HG03521 (cell line): ENCODE data around the gene FAM3C.
"Not testable (repeated sequence)": the region's sequence is repeated elsewhere in the genome, so short reads cannot be mapped to it uniquely, and the experiment has no call there.

Source experiments
- ATAC-seq: cut with Tn5 transposase; IDR thresholded peaks from one replicate; pipeline ENCODE4 v1.9.1; 2021; ENCODE audit warnings: mild to moderate bottlenecking, moderate library complexity; ENCODE audit not compliant: unreplicated experiment

Gene FAM3C, protein sequence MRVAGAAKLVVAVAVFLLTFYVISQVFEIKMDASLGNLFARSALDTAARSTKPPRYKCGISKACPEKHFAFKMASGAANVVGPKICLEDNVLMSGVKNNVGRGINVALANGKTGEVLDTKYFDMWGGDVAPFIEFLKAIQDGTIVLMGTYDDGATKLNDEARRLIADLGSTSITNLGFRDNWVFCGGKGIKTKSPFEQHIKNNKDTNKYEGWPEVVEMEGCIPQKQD

DNA sequence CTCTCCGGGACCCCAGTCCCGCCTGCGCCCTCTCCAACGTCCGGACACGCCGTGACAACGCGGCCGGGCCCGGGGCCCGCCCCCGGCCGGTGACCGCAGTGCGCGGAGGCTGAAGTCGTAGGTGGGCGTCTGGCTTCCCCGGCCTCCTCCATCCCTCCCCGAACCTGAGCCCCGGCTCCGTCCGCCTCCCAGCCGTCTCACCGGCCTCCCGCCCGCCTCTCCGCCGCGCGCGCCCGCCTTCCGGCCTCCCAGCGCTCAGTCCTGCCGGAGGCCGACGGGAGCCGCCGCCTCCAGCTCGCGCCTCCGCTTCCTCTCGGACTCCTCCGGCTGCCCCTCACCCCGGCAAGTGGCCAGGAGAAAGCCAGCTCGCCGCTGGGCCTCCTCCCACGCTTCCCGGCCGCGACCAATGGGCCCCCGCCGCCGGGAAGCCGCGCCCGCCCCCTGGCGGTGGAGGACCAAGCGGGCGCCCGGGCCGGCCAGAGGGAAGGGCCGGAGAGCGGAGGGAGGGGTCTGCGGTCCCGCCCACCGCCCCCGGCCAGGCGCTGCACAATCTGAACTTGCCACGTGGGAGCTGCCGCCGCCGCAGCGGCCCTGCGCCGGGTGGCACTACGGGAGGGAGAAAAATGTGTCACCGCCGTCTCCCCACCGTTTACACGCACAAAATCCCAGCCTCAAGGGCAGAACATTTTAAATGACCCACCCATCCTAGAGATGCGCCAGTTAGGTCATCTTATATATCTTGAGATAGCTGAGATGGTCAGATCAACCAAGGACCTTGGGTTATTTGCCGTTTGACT lies at the start of gene FAM3C:
Gene FAM3C, minus strand, starts transcription at position 348 of the 797 bp plus-strand sequence. CDS start 13,339 bp downstream, outside the sequence.
- peak; percentile 78 for ATAC-seq

DNA sequence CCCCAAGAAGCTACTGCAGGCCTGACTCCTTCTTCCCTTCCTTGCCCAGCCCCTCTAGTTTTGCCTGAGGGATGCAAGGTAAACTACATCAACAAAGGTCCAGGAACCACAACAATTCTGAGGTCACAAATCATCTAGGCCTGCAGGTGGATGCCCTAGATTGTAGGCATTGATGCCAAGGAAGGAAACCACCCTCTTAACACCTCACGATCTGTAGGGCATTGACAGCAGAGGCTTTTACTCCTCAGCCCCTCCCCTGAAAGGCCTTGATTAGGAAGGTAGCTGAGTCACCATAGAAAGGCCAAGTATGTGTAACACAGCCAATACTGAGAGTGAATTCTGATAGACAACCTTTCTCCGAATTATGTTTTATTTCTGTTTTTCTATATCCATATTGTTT lies 46.7 kb upstream of the FAM3C start:
- ATAC-seq: peak; percentile 39

DNA sequence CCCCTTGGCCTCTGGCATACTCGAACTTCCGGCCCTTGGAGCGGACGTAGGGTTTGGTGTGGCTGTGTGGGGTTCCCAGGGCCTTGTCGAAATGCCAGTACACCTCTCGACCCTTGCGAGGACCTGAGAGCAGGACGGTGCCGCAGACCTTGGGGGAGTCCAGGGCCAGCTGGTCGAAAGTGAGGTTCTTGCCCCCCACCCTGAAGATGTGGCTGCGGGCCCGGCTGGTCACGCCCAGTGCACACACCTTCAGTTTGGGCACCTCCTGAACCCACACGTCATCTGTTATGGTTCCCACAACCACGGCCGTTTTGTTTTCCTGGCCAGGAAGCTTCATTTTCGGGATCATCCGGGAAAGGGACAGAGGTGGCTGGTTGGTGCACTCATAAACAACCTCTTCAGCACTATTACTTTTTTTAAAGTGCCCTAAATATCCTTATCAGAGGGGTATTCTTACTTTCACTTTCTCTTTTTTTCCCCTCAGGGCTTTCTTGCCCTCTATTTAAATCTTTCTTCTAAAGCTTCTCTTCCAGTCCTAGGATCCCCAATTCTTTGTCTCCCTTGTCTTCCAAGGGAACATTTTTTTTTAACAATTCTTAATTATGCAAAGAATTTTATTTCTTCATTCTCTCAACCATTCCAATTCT lies 44.9 kb upstream of the FAM3C start:
- no peak for ATAC-seq

DNA sequence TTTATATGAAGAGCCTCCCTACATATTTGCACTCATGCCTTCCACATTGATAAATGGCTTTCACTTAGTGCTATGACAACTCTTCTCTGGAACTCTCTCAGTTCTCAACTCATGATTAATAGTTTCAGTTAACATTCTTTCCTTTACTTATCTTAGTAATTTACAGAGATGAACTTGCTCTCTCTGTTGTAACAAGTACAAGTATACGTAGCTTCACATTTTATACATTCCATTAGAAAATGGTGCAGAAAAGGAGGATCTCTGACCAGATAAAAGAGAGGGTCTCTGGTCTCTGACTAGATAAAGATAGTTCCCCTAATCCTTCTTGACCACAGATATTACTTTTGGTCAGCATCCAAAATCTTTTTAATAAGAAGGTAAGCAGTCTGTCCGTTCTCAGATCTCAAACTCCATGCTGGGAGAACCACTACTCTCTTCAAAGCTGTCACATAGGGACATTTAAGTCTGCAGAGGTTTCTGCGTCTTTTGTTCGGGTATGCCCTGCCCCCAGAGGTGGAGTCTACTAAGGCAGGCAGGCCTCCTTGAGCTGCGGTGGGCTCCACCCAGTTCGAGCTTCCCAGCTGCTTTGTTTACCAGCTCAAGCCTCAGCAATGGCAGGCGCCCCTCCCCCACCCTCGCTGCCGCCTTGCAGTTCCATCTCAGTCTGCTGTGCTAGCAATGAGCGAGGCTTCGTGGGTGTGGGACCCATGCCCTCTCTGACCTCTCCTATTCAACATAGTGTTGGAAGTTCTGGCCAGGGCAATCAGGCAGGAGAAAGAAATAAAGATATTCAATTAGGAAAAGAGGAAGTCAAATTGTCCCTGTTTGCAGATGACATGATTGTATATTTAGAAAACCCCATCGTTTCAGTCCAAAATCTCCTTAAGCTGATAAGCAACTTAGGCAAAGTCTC lies 42.2 kb upstream of the FAM3C start:
- not testable (repeated sequence) for ATAC-seq

DNA sequence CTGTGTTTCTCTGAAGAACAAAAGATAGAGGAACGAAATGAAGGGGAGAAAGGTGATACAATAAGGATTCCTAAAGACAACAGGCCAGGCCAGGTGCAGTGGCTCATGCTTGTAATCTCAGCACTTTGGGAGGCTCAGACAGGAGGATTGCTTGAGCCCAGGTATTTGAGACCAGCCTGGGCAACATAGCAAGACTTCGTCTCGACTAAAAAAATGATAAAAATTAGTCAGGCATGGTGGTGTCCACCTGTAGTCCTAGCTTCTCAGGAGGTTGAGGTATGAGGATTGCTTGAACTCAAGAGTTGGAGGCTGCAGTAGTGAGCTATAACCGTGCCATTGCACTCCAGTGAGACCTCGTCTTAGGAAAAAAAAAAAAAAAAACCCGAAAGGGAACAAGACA lies 41.4 kb upstream of the FAM3C start:
- ATAC-seq: no peak

DNA sequence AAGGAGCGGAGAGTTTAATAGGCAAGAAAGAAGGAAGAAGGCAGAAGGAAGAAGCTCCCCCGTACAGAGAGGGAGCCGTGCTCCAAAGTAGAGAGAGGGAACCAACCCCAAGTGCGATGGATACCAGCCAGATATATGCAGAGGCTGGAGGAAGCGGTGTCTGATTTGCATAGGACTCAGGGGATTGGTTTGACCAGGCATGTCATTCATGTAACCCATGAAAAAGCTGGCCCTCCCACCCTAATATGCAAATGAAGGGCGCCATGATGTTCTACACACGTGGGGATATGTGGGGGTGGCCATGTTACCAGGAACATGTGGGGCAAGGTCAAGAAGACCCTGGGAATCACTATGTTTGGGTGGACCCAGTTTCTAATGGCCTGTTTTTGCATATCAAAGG lies 40.6 kb upstream of the FAM3C start:
- ATAC-seq: no peak

DNA sequence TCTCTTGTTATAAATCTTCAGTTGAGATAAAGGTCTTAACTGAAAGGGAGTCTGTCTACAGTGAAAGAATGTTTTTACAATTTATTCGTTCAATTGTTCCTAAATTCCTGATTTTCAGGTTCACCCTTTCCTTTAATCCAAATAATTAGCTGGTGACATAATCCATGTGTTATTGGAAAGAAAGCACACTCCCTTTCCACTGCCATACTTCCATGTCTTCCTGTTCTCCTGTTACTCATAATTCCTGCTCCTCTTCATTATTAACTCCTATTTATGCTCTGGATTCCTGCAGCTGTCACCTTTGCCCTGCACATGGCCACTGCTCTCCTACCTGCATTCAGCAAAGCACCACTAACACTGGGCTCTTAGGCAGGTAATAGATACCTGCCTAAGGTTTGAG lies 40.0 kb upstream of the FAM3C start:
- ATAC-seq: no peak

DNA sequence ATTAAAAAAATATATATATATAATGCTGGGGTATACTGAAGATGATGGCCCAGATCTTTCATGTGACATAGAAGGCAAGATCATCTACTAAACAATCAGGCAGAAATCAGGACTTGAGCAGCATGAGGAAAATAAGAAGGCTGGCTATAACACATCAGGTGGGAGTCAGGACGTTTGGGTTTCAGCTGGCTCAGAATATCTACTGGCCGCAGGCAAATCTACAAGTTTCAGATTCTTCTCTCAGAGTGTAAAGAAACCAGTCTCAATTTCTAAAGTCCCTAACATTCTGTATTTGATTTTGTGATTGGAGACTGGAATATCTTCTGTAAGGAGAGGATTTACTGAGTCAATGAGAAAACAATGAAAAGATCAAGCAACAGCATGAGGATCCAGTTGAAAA lies 37.7 kb upstream of the FAM3C start:
- peak; percentile 72 for ATAC-seq

DNA sequence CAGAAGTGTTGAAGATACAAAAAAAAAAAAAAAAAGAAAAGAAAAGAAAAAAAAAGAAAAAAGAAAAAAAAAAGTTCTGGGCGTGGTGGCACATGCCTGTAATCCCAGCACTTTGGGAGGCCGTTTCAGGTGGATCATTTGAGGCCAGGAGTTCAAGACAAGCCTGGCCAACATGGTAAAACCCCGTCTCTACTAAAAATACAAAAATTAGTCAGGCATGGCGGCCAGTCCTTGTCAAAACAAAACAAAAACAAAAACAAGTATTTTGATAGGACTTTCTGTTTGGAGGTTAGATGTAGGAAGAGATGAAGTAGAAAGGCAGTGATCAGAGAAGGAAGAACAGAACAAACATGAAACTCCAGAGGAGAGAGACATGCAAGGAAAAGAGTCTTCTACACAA lies 36.4 kb upstream of the FAM3C start:
- ATAC-seq: peak; percentile 43

DNA sequence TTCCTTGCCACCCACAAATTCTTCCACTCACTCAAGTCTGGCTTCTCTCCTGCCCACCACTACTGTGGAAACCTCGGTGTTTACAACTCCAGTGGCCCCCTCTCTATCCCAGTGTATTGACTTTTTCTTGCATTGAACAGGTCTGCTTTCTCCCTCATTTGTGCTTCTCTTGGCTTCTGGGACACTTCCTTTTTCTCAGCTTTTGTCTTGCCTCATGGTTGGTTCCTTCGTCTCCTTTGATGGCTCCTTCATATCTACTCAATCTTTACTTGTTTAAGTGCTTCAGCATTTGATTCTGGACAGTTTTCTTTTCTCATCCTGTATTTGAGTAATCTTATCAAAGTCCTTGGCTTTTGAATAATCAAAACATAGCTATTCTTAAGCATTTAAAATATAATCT lies 35.9 kb upstream of the FAM3C start:
- ATAC-seq: no peak

DNA sequence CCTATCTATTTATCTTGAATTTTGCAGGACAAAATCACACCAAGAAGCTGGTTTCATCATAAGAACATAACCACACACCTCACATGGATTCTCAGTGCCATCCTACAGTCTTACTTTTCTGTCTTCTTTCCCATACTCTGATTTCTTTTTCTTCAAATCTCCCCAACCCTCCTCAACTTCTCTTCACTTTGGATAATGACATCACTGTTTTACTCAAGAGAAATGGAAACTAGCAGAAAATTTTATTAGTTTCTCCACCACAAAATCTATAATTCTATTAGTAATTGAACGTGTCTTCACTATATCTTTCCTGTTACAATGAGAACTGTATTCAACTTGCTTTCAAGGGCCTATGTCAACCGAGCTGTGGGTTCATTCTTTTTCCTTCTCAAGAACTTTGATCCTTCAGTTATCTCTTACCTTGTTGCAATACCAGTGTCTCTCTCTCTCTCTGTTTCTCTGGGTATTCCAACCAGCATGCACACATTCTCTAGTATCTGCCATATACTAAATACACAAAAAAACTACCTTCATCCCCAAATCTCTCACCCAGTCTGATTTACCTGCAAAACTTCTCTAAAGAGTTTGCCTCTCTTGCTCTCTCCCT lies 35.4 kb upstream of the FAM3C start:
- ATAC-seq: no peak

DNA sequence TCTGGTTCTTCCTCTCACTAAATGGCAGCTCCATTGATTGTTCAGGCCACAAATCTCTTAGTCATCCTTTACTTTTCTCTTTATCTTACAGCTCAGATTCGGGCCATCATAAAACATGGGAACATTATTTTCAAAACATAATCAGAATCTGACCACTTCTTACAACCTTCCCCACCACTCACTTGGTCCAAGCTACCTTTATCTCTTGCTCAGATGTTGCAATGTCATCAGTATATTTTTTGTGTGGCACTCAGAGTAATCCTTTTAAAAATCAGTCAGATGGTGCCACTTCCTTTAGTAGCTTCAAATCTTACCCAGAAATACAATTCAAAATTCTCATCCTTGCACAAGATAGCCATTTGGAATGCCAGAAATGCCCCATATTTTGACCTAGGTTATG lies 34.5 kb upstream of the FAM3C start:
- no peak for ATAC-seq

DNA sequence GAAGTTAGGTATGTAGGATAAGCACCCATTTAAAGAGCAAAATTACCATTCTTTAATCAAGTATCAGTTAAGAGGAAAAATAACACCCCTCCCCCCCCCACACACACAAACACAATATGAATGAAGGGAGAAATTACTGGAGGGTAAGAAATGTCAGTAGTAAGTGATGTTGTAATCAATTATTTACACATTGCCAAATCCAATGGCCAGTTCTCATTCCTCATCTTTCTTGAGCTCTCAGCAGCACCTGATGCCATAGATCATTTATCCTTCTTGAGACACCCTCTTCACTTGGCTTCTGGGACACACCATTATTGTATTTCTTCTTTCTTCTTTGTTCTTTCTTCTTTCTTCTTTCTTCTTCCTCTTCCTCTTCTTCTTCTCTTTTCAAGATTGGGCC lies 33.7 kb upstream of the FAM3C start:
- ATAC-seq: no peak

DNA sequence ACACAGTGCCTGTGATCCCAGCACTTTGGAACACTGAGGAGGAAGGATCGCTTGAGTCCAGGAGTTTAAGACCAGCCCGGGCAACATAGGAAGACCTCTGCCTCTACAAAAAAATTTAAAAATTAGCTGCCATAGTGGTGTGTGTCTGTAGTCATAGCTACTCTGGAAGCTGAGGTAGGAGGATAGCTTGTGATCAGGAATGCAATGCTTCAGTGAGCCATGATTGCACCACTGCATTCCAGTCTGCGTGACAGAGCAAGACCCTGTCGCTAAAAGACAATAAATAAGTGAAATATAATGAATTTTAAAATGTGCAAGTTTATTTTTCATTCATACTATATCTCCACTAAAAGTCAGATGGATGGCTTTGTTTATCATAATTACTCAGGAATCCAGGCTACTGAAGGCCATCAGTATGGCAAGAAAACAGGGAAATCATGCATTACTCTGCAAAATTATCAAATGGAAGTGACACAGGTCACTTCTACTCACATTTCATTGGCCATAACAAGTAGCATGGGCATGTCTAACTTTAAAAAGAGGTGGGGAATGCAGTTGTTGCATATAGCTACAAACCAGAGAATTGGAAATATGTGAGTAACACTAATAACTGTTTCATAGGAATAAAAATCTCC lies 32.9 kb upstream of the FAM3C start:
- ATAC-seq: no peak

DNA sequence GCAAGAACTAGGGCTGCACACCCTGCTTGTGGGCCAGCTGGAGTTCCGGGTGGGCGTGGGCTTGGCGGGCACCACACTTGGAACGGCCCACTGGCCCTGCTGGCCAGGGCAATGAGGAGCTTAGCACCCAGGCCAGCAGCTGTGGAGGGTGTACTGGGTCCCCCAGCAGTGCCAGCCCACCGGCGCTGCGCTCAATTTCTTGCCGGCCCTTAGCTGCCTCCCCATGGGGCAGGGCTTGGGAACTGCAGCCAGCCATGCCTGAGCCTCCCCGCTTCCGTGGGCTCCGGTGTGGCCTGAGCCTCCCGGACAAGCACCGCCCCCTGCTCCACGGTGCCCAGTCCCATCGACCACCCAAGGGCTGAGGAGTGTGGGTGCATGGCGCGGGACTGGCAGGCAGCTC lies 25.6 kb upstream of the FAM3C start:
- ATAC-seq: not testable (repeated sequence)

DNA sequence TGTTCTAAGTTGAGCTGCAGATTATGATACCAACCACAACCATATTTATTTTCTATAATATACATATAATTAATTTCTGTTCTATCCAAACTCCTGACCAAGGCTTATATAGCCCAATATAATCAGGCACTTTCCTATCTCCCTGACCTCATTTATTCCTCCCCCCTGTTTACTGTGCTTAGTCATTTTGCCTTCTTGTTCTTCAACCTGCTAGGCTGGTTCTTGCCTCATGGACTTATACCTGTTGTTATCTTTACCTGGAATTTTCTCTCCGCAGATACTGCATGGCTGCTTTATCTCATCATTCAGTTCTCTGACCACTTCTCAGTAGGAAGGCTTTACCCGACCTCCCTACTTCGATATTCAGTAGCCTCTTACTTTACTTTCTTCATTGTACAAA lies 24.9 kb upstream of the FAM3C start:
- ATAC-seq: no peak

DNA sequence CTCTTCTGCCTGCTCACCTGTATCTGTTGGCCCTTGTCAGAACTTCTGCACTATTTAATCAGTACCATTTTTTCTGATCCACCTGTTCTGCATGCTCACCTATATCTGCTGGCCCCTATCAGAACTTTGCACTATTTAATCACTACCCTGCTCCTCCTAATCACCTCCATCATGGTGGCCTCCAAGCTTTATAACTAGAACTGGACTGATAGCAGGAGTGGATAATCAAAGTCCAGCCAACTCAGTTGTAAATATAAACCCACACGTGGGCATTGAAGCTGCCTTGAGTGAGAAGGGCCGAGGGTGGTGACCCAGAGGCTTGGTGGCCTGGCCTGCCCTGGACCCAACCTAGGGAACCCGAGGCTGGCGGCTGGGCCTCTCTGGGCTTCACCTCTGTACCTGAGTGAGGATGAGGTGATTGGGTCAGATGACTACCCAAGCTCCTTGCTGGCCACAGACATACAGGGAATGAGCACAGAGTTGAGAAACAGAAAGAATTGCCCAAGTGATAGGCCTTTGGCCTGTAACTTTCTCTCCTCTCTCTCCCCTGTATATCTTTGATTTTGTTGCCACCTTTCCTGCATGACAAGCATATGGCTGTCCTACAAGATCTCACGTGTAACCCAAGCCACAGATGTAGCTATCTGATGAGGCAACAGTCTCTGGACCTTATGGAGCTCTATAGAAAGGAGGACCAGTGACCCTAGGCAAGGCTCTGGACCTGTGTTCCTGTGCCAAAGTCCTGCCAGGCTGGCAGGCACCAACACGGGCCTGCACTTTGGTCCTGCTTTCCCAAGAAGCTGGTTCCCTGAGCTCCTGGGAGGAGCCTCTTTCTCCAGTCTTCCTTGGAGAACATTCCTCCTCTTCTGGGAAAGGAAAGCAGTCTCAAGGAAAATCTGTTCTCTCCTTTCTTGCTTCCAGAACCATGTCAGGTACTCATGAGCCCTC lies 23.4 kb upstream of the FAM3C start:
- no peak for ATAC-seq

DNA sequence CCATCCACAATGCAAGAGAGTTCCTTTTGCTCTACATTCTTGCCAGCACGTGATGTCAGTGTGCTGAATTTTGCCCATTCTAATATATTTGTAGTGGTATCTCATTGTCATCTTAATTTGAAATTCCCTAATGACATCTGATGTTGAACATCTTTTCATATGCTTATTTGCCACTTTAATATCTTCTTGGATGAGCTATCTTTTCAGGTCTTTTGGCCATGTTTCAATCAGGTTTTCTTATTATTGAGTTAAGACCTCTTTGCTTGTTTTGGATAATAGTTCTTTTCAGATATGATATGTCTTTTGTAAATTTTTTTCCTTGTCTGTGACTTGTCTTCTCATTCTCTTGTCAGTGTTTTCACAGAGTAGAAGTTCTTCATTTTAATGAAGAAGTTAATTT lies 20.4 kb upstream of the FAM3C start:
- ATAC-seq: no peak

DNA sequence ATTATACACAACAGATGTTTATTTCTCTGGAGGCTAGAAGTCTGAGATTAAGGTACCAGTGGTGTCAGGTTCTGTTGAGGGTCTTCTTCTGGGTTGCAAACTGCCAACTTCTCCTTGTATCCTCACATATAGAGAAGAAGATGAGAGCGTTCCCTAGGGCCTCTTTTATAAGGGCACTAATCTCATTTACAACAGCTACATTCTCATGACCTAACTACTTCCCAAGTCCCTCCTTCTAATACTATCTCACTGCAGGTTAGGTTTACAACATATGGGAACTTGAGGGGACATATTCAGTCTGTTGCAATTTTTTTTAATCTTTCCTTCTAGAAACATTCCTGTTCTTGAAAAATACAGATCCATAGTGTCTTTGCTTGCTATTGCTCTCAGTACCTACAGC lies 18.3 kb upstream of the FAM3C start:
- no peak for ATAC-seq
